ENCODE data around the gene FAM53B.

The FAM53B gene

GRCh38 chr10:124686707-124687376 is 57.3 kb downstream of the FAM53B start:
- intact Hi-C loops (cut with micrococcal nuclease) = loop anchor here (2.0 to 5.0 kb wide), 2 partner anchors 14 to 35 kb away; no protein-coding TSS in a partner anchor
- Mint-ChIP-seq H3K9me3 (no peaks in the 10 kb centered on the region), H3K4me3 (no peak overlapping the region), H3K4me1 (ENCODE audit: low read depth) (peaks cover 56% of the 10 kb centered on the region), H3K27me3 (no peaks in the 10 kb centered on the region), H3K36me3 (ENCODE audit: low read depth) (peaks cover 34% of the 10 kb centered on the region), H3K27ac (peak overlapping the region; percentile 86)

GRCh38 chr10:124685261-124685660 is 58.9 kb downstream of the FAM53B start:
- H3K4me1 Mint-ChIP-seq (ENCODE audit: low read depth) = peaks cover 72% of the 10 kb centered on the region
- peak overlapping the region; percentile 86 for H3K27ac Mint-ChIP-seq
- H3K4me3 Mint-ChIP-seq = no peak overlapping the region
- peaks cover 41% of the 10 kb centered on the region for H3K36me3 Mint-ChIP-seq (ENCODE audit: low read depth)
- intact Hi-C loops (cut with micrococcal nuclease) = loop anchor here (2.0 to 5.0 kb wide), 2 partner anchors 37 to 56 kb away; no protein-coding TSS in a partner anchor
- H3K9me3 Mint-ChIP-seq = no peaks in the 10 kb centered on the region
- H3K27me3 Mint-ChIP-seq = no peaks in the 10 kb centered on the region

GRCh38 chr10:124683814-124684213 is 60.4 kb downstream of the FAM53B start:
- intact Hi-C loops (cut with micrococcal nuclease) = loop anchor here (2.0 to 5.0 kb wide), 2 partner anchors 37 to 57 kb away; no protein-coding TSS in a partner anchor
- peaks cover 40% of the 10 kb centered on the region for H3K36me3 Mint-ChIP-seq (ENCODE audit: low read depth)
- peaks cover 83% of the 10 kb centered on the region for H3K4me1 Mint-ChIP-seq (ENCODE audit: low read depth)
- H3K4me3 Mint-ChIP-seq = no peak overlapping the region
- H3K9me3 Mint-ChIP-seq = no peaks in the 10 kb centered on the region
- H3K27me3 Mint-ChIP-seq = no peaks in the 10 kb centered on the region
- peak overlapping the region; percentile 86 for H3K27ac Mint-ChIP-seq

GRCh38 chr10:124681626-124682552 is 62.3 kb downstream of the FAM53B start:
- H3K27me3 Mint-ChIP-seq = no peaks in the 10 kb centered on the region
- peaks cover 44% of the 10 kb centered on the region for H3K36me3 Mint-ChIP-seq (ENCODE audit: low read depth)
- peaks cover 87% of the 10 kb centered on the region for H3K4me1 Mint-ChIP-seq (ENCODE audit: low read depth)
- no peak overlapping the region for H3K4me3 Mint-ChIP-seq
- peak overlapping the region; percentile 76 for H3K27ac Mint-ChIP-seq
- intact Hi-C loops (cut with micrococcal nuclease) = loop anchor here (5.0 kb wide), 1 partner anchor 35 kb away; no protein-coding TSS in a partner anchor
- H3K9me3 Mint-ChIP-seq = no peaks in the 10 kb centered on the region

GRCh38 chr10:124681091-124681490 is 63.1 kb downstream of the FAM53B start:
- Mint-ChIP-seq H3K27ac (peak overlapping the region; percentile 76), H3K9me3 (no peaks in the 10 kb centered on the region), H3K4me3 (no peak overlapping the region), H3K36me3 (ENCODE audit: low read depth) (peaks cover 46% of the 10 kb centered on the region), H3K27me3 (no peaks in the 10 kb centered on the region), H3K4me1 (ENCODE audit: low read depth) (peaks cover 87% of the 10 kb centered on the region)
- intact Hi-C loops (cut with micrococcal nuclease) = loop anchor here (5.0 kb wide), 1 partner anchor 34 kb away; no protein-coding TSS in a partner anchor

- H3K4me3 Mint-ChIP-seq = no peak overlapping the region
- H3K27ac Mint-ChIP-seq = peak overlapping the region; percentile 76
- H3K36me3 Mint-ChIP-seq (ENCODE audit: low read depth) = peaks cover 50% of the 10 kb centered on the region
- H3K9me3 Mint-ChIP-seq = no peaks in the 10 kb centered on the region
- H3K4me1 Mint-ChIP-seq (ENCODE audit: low read depth) = peaks cover 85% of the 10 kb centered on the region
- intact Hi-C loops (cut with micrococcal nuclease) = loop anchor here (5.0 kb wide), 1 partner anchor 33 kb away; no protein-coding TSS in a partner anchor
- H3K27me3 Mint-ChIP-seq = no peaks in the 10 kb centered on the region
These were observed 63.5 kb downstream of the FAM53B start for GRCh38 chr10:124680675-124681074.

- Mint-ChIP-seq H3K27ac (peak overlapping the region; percentile 76), H3K9me3 (no peaks in the 10 kb centered on the region), H3K36me3 (ENCODE audit: low read depth) (peaks cover 63% of the 10 kb centered on the region), H3K4me3 (no peak overlapping the region), H3K4me1 (ENCODE audit: low read depth) (peaks cover 78% of the 10 kb centered on the region), H3K27me3 (no peaks in the 10 kb centered on the region)
- intact Hi-C loops (cut with micrococcal nuclease) = no loop called here
These were observed 64.8 kb downstream of the FAM53B start for GRCh38 chr10:124679401-124679800.

- peaks cover 75% of the 10 kb centered on the region for H3K4me1 Mint-ChIP-seq (ENCODE audit: low read depth)
- peak overlapping the region; percentile 76 for H3K27ac Mint-ChIP-seq
- no peaks in the 10 kb centered on the region for H3K27me3 Mint-ChIP-seq
- intact Hi-C loops (cut with micrococcal nuclease) = no loop called here
- H3K9me3 Mint-ChIP-seq = no peaks in the 10 kb centered on the region
- H3K36me3 Mint-ChIP-seq (ENCODE audit: low read depth) = peaks cover 70% of the 10 kb centered on the region
- H3K4me3 Mint-ChIP-seq = no peak overlapping the region
These were observed 65.5 kb downstream of the FAM53B start for GRCh38 chr10:124678557-124679240.

GRCh38 chr10:124677749-124678556 is 66.2 kb downstream of the FAM53B start:
- intact Hi-C loops (cut with micrococcal nuclease) = no loop called here
- H3K4me1 Mint-ChIP-seq (ENCODE audit: low read depth) = peaks cover 76% of the 10 kb centered on the region
- peak overlapping the region; percentile 76 for H3K27ac Mint-ChIP-seq
- H3K4me3 Mint-ChIP-seq = no peak overlapping the region
- no peaks in the 10 kb centered on the region for H3K27me3 Mint-ChIP-seq
- peaks cover 72% of the 10 kb centered on the region for H3K36me3 Mint-ChIP-seq (ENCODE audit: low read depth)
- no peaks in the 10 kb centered on the region for H3K9me3 Mint-ChIP-seq

GRCh38 chr10:124677293-124677699 is 66.9 kb downstream of the FAM53B start:
- peak overlapping the region; percentile 76 for H3K27ac Mint-ChIP-seq

GRCh38 chr10:124676416-124677062 is 67.6 kb downstream of the FAM53B start:
- Mint-ChIP-seq H3K36me3 (ENCODE audit: low read depth) (peaks cover 76% of the 10 kb centered on the region), H3K27me3 (no peaks in the 10 kb centered on the region), H3K9me3 (no peaks in the 10 kb centered on the region), H3K4me1 (ENCODE audit: low read depth) (peaks cover 85% of the 10 kb centered on the region), H3K27ac (peak overlapping the region; percentile 76), H3K4me3 (no peak overlapping the region)
- intact Hi-C loops (cut with micrococcal nuclease) = no loop called here

More at GRCh38 chr10:124677293-124677699, 66.9 kb downstream of the FAM53B start:
- Mint-ChIP-seq H3K4me1 (ENCODE audit: low read depth) (peaks cover 83% of the 10 kb centered on the region), H3K27me3 (no peaks in the 10 kb centered on the region), H3K36me3 (ENCODE audit: low read depth) (peaks cover 79% of the 10 kb centered on the region), H3K9me3 (no peaks in the 10 kb centered on the region), H3K4me3 (no peak overlapping the region)
- intact Hi-C loops (cut with micrococcal nuclease) = no loop called here

- no peak overlapping the region for H3K4me3 Mint-ChIP-seq
These were observed 68.4 kb downstream of the FAM53B start for GRCh38 chr10:124675824-124676223.

More at GRCh38 chr10:124675824-124676223, 68.4 kb downstream of the FAM53B start:
- Mint-ChIP-seq H3K36me3 (ENCODE audit: low read depth) (peaks cover 72% of the 10 kb centered on the region), H3K9me3 (no peaks in the 10 kb centered on the region), H3K4me1 (ENCODE audit: low read depth) (peaks cover 85% of the 10 kb centered on the region), H3K27me3 (no peaks in the 10 kb centered on the region), H3K27ac (no peak overlapping the region)
- intact Hi-C loops (cut with micrococcal nuclease) = no loop called here

All from dendritic cell treated with granulocyte-macrophage colony-stimulating factor and Interleukin-4, amounts not matched to agents 40 ng/mL and 50 ng/mL, for 4 days (primary cell).